ENCODE measurements around the gene SMDT1. TPM values are rescaled to one million over a fixed set of nuclear protein-coding genes. Genes with fewer than 3 reads are reported as not detected.

The SMDT1 gene
- polyA plus RNA-seq, 3 donors: 41.8 to 182 (median 180) TPM

GRCh38 chr22:42078469-42079318 lies 806 bp upstream of the SMDT1 start:
- Mint-ChIP-seq H3K4me3 (peak overlapping the region; percentile 87 to 94), H3K27me3 (ENCODE audit: low read depth in 3 of 3) (peaks cover 0 to 4% (median 0%) of the 10 kb centered on the region in 3 donors), H3K36me3 (peaks cover 17 to 36% of the 10 kb centered on the region in 2 donors), H3K9me3 (no peaks in the 10 kb centered on the region), H3K4me1 (peaks cover 38% of the 10 kb centered on the region), H3K27ac (peak overlapping the region; percentile 95 to 99 (median 98))
- H3K79me2 ChIP-seq (ENCODE audit: insufficient read depth, low read length): peaks cover 50% of the 10 kb centered on the region
- H3K9ac ChIP-seq (ENCODE audit: insufficient read depth, low read length, poor library complexity, severe bottlenecking): peak overlapping the region; percentile 86
- no peaks in the 10 kb centered on the region for H4K20me1 ChIP-seq (ENCODE audit: insufficient read depth, low read length)
- peak overlapping the region; percentile 95 to 98 for H3K27ac ChIP-seq (ENCODE audit: low read depth in 1 of 2, low read length in 2 of 2)
- no peak for DNase-seq
- 77% methylated on average over 24 of the region's 24 CpGs for WGBS (ENCODE audit: insufficient coverage)
- no peak for TF ChIP-seq CTCF (IDR thresholded peaks at IDR 0.05)
- H3K9me3 ChIP-seq (replicated peaks in 1 of 2; ENCODE audit: control insufficient read depth in 1 of 2, insufficient read depth in 1 of 2, low read length in 2 of 2): no peaks in the 10 kb centered on the region
- intact Hi-C loops (cut with micrococcal nuclease): no loop called here
- H3K4me1 ChIP-seq (ENCODE audit: control insufficient read depth in 1 of 2, insufficient read depth in 2 of 2, low read length in 2 of 2): peaks cover 35 to 50% of the 10 kb centered on the region in 2 donors
- peaks cover 15 to 39% of the 10 kb centered on the region in 2 donors for H3K36me3 ChIP-seq (replicated peaks in 1 of 2; ENCODE audit: control insufficient read depth in 1 of 2, insufficient read depth in 2 of 2, low read length in 2 of 2)
- no peaks in the 10 kb centered on the region for H3K27me3 ChIP-seq (ENCODE audit: control insufficient read depth in 2 of 2, insufficient read depth in 2 of 2, low read length in 2 of 2)
- H2AFZ ChIP-seq (ENCODE audit: insufficient read depth, low read depth, low read length, poor library complexity, severe bottlenecking): peak overlapping the region; percentile 85
- H3K4me3 ChIP-seq (replicated peaks in 1 of 3; ENCODE audit: low read depth in 2 of 3, low read length in 3 of 3): peak overlapping the region; percentile 12 to 86 (median 30)
- H3K4me2 ChIP-seq (replicated peaks; ENCODE audit: extremely low read depth, low read length, poor library complexity, severe bottlenecking): peak overlapping the region; percentile 85

- peak in 1 of 3 donors; percentile 10 for DNase-seq
- intact Hi-C loops (cut with micrococcal nuclease): no loop called here
- Histone ChIP-seq H3K36me3 (replicated peaks in 1 of 2; ENCODE audit: control insufficient read depth in 1 of 2, insufficient read depth in 2 of 2, low read length in 2 of 2) (peaks cover 22 to 55% of the 10 kb centered on the region in 2 donors), H3K4me1 (ENCODE audit: control insufficient read depth in 1 of 2, insufficient read depth in 2 of 2, low read length in 2 of 2) (peaks cover 22 to 34% of the 10 kb centered on the region in 2 donors), H3K4me2 (replicated peaks; ENCODE audit: extremely low read depth, low read length, poor library complexity, severe bottlenecking) (peak overlapping the region; percentile 85), H2AFZ (ENCODE audit: insufficient read depth, low read depth, low read length, poor library complexity, severe bottlenecking) (peak overlapping the region; percentile 84), H3K27ac (ENCODE audit: low read depth in 1 of 2, low read length in 2 of 2) (peak overlapping the region; percentile 95 to 98), H4K20me1 (ENCODE audit: insufficient read depth, low read length) (peaks cover under 1% of the 10 kb centered on the region), H3K79me2 (ENCODE audit: insufficient read depth, low read length) (peaks cover 43% of the 10 kb centered on the region), H3K4me3 (replicated peaks in 1 of 3; ENCODE audit: low read depth in 2 of 3, low read length in 3 of 3) (peak overlapping the region; percentile 64 to 86 (median 69)), H3K27me3 (ENCODE audit: control insufficient read depth in 2 of 2, insufficient read depth in 2 of 2, low read length in 2 of 2) (no peaks in the 10 kb centered on the region), H3K9me3 (replicated peaks in 1 of 2; ENCODE audit: control insufficient read depth in 1 of 2, insufficient read depth in 1 of 2, low read length in 2 of 2) (no peaks in the 10 kb centered on the region), H3K9ac (ENCODE audit: insufficient read depth, low read length, poor library complexity, severe bottlenecking) (peak overlapping the region; percentile 86)
- Mint-ChIP-seq H3K9me3 (no peaks in the 10 kb centered on the region), H3K4me1 (peaks cover 30% of the 10 kb centered on the region), H3K4me3 (peak overlapping the region; percentile 87 to 94), H3K27me3 (ENCODE audit: low read depth in 3 of 3) (peaks cover 0 to 3% (median 0%) of the 10 kb centered on the region in 3 donors), H3K27ac (peak overlapping the region; percentile 95 to 99 (median 98)), H3K36me3 (peaks cover 30 to 52% of the 10 kb centered on the region in 2 donors)
- TF ChIP-seq CTCF (IDR thresholded peaks at IDR 0.05): no peak
- WGBS (ENCODE audit: insufficient coverage): 6% methylated on average over 8 of the region's 14 CpGs
These were observed 787 bp downstream of the SMDT1 start for GRCh38 chr22:42080287-42080686.
